OCI-LY7 (cell line): ENCODE measurements around the gene FBXO28.

ENCODE experiments used
- CTCF ChIP-seq: fragments of 200-600 bp; sonication (generic); conservative IDR thresholded peaks from 2 replicates; pipeline ENCODE4 v1.5.1; 2014; ENCODE audit warnings: mild to moderate bottlenecking, antibody characterized with exemption, low read length, moderate library complexity, mixed read lengths
- EZH2phosphoT487 ChIP-seq: fragments of 200-600 bp; sonication (generic); IDR thresholded peaks from 2 replicates; pipeline ENCODE4 v1.6.1; 2018; ENCODE audit warnings: low read depth, borderline replicate concordance, mild to moderate bottlenecking, mixed run types, antibody characterized with exemption, low read length, moderate library complexity, mixed read lengths

- TF ChIP-seq CTCF (no peak), EZH2phosphoT487 (no peak)
Observed at GRCh38 chr1:224108991-224109390, 4.9 kb upstream of the FBXO28 start.
